GM21390 (cell line): ENCODE measurements around the gene MCF2L2.
A peak's percentile ranks its signal among the peaks of the same experiment; 100 is the strongest.
"Not testable (repeated sequence)": the region's sequence is repeated elsewhere in the genome, so short reads cannot be mapped to it uniquely, and the experiment has no call there.

ENCODE experiments used
- ATAC-seq: cut with Tn5 transposase; IDR thresholded peaks from one replicate; pipeline ENCODE4 v1.9.1; 2021; ENCODE audit not compliant: unreplicated experiment

MCF2L2 gene

GRCh38 chr3:183182073-183182472 lies 246.3 kb downstream of the MCF2L2 start:
- ATAC-seq, result no peak

- no peak for ATAC-seq
Measured at GRCh38 chr3:183181606-183182005, 246.8 kb downstream of the MCF2L2 start.

- no peak for ATAC-seq
Measured at GRCh38 chr3:183180784-183181295, 247.6 kb downstream of the MCF2L2 start.

DNA sequence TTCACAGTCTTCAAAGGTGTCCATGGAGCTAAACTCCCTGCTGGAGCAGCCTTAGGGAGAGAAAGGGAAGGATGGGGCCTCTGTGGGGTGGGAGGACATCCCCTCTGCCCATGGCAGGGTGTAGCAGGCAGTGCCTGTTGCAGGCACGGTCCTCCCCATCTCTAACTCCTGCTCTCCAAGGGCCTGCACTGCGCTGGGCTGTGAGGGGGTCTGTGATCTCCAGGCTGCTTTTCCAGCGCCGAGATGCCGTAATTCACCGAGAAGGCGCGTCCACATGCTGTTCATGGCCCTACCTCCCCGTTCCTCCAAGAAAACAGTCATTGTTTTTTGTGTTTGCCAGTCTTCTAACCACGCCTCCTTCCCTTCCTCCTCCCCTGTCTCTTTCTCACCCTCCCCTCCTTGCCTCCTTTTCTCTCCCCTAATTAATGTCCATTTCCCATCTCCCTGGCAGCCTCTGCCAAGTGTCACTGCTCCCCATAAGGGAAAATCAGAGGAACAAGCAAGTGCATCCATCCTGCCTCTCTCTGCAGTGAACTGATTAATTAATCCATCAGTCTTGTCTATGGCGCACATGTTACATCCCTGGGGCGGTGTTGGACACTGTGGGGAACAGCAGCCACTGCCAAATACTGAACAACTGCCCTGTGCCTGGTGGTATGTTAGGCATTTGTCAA lies 248.2 kb downstream of the MCF2L2 start:
- ATAC-seq, result no peak

DNA sequence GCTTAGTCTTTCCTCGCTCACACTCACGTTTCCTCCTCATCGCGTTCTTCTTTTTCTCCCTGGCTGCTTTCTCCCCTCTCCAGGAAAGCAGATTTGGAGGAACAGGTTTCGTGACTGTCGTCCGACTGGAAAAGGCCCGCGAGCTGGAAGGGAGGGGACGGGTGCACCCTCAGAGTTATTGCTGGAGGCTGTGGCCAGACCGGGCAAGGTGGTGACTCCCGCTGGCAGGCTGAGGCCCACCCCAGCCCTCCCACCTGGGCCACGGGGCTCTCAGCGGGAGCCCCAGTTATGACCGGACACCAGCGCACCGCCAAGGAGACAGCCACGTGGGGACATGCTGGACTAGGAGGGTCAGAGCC lies 248.9 kb downstream of the MCF2L2 start:
- not testable (repeated sequence) for ATAC-seq

- ATAC-seq, result peak; percentile 58
Measured at GRCh38 chr3:183178833-183179549, 249.4 kb downstream of the MCF2L2 start.

DNA sequence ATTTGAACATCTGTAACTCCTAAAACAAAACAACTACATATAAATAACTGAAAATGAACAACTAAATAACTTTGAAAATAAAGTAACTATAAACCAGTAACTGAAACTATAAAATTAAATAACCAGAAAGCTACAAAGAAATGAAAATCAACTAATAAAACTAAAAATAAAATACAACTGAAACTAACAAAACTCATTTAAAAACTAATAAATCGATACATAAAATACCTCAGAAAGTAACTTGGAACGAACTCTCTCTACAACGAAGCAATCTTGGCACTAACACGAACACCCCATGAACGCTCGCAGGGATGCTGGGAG lies 249.9 kb downstream of the MCF2L2 start:
- ATAC-seq, result no peak

- no peak for ATAC-seq
Measured at GRCh38 chr3:183172051-183172639, 256.3 kb downstream of the MCF2L2 start.

- not testable (repeated sequence) for ATAC-seq
Measured at GRCh38 chr3:183167975-183168374, 260.4 kb downstream of the MCF2L2 start.

DNA sequence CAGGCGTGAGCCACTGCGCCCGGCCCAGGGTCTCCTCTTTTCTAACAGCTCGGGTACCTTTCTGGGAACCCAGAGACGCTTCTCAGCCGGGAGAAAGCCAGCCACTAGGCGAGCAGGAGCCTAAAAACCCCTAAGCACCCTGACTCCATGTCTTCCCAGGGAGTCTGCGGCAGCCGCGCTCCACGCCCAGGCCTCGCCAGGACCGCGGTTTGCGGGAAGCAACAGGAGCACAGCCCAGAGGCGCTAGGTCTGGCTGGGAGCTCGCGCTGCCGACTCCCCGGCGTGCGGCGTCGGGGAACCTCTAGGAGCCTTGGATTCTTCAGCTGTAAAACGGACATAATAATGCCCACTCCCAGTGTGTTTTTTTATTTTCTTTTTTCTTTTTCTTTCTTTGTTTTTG lies 264.9 kb downstream of the MCF2L2 start:
- no peak for ATAC-seq

DNA sequence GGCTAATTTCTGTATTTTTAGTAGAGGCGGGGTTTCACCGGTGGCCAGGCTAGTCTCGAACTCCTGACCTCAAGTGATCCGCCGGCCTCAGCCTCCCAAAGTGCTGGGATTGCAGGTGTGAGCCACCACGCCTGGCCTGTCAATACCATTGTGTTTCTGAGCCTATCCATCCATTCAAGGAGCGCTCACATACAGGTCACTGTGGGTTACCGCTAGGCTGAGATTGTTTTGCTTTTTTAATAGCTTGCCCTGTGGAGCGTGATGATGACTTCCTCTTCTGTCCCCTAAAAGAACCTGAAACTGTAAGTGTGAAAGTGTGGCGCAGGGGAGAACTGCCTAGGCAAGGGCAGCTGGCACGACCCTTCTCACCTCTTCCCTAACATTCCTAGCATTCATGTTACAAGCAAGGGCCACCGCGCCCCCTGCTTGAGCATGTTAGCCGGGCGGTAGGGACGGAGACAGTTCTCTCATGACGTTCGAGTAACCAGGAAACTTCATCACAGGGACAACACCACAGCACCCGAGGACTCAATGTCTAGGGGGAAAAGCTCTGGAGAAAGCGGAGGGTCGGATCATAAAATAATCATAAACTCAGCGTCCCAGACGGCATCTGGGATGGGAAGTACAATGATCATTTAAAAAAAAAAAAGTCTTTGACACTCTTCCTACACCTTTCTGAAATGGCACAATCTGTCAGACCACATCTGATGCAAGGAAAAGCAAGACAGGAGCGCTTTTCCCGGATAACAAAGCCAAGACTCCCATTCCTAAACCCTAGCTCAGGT lies 266.7 kb downstream of the MCF2L2 start:
- peak; percentile 70 for ATAC-seq

DNA sequence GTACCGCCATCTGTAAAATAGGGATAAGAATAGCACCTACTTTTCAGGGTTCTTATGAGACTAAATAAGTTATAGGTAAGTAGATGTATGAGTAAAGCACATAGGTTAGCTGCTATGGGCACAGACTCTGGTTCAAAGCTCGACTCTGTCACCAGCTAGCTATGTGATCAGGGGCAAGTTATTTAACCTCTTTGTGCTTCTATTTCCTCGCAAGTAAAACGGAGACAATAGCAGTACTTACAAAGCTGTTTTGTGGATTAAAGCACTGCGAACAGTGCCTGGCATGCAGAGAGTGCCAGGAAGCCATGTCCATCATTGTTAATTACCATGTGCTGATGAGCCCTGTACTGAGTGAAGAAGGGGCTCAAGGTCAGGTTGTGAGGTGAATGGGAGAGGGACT lies 267.8 kb downstream of the MCF2L2 start:
- no peak for ATAC-seq

DNA sequence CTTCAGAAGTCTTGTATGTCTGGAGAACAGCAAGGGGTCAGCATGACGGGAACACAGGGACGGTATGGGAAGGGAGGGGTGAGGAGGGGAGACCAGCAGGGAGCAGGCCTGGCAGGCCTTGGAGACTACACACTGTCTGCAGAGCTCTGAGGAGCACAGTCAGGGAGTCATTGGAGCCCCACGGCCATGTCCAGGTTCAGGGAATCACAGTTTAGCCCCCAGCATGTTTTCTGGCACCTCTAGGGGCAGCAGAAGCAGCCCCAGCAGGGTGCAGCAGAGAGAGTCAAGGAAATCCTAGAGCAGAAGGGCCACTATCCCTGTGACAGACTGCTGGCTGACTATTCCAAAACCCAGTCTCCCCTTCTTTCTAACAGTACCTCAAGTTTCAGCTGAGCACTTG lies 269.1 kb downstream of the MCF2L2 start:
- ATAC-seq, result no peak

- ATAC-seq, result peak; percentile 62
Measured at GRCh38 chr3:183158551-183159006, 269.8 kb downstream of the MCF2L2 start.

GRCh38 chr3:183158113-183158512 lies 270.3 kb downstream of the MCF2L2 start:
- ATAC-seq, result no peak

GRCh38 chr3:183156266-183156665 lies 272.2 kb downstream of the MCF2L2 start:
- no peak for ATAC-seq

DNA sequence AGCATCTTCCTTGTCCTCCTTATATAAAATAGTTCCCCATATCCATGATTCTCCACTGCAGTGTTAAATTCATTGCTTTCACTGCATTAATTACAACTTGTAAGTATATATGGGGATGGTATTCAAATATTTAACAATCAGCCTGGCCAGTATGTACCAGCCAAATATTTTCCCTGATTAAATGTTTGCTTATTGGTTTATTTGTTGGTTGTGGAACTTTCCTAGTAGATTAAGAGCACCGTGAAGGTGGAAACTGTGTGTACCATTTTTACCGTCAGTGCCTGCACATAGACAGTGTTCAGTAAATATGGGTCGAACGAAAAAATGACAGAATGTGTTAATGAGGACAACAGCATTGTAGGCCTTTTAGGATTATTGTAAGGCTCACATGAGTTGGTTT lies 272.9 kb downstream of the MCF2L2 start:
- ATAC-seq, result no peak

DNA sequence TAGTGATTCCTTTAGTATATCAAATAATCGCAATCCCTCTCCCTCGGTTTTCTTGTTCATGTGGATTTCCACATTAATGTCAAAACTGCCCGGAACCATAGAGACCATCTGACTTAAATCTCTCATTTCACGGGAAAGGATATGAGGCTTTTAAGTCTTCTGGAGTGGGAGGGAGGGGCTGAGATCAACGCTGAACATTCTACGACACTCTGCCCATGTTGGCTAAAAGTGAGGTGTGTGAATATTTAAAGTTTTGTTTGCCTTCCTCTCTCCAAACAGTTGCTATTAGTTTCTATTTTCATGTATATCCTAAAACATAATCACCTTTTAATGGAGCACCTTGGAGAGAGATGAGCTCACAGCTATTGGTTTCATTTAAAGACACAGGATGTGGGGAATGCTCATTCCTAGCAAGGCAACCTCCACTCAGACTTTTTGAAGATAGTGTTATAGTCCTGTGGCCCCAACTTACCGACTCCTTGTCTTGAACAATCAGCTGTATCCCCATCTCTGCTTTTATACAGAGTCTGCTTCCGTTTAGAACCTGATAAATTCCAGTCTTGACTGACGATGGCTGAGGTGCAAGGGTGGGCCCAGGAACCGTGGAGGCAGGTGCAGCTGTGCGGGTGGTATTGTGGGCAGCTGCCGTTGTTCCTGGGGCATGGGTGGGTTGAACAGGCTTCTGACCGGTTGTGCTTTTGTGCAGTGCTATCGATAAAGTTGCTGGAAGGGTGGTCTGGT lies 275.0 kb downstream of the MCF2L2 start:
- ATAC-seq, result no peak

GRCh38 chr3:183151821-183152351 lies 276.5 kb downstream of the MCF2L2 start:
- no peak for ATAC-seq

GRCh38 chr3:183151086-183151485 lies 277.3 kb downstream of the MCF2L2 start:
- no peak for ATAC-seq
